Measurements from ENCODE around the gene C12orf43.

Gene C12orf43

GRCh38 chr12:120983759-120984158 lies 32.5 kb downstream of the C12orf43 start:
- DNase-seq: no peak
- TF ChIP-seq POLR2A (IDR thresholded peaks at IDR 0.05; ENCODE audit: low read length) (no peak), GATA1 (IDR thresholded peaks at IDR 0.05; ENCODE audit: low read depth, low read length) (no peak)

GRCh38 chr12:120982659-120983058 lies 33.6 kb downstream of the C12orf43 start:
- no peak for DNase-seq
- TF ChIP-seq POLR2A (IDR thresholded peaks at IDR 0.05; ENCODE audit: low read length): no peak
- no peak for TF ChIP-seq GATA1 (IDR thresholded peaks at IDR 0.05; ENCODE audit: low read depth, low read length)

GRCh38 chr12:120981407-120981941 lies 34.8 kb downstream of the C12orf43 start:
- no peak for DNase-seq

GRCh38 chr12:120980800-120981368 lies 35.4 kb downstream of the C12orf43 start:
- TF ChIP-seq POLR2A (IDR thresholded peaks at IDR 0.05; ENCODE audit: low read length) (no peak), GATA1 (IDR thresholded peaks at IDR 0.05; ENCODE audit: low read depth, low read length) (no peak)
- no peak for DNase-seq

More at GRCh38 chr12:120981407-120981941, 34.8 kb downstream of the C12orf43 start:
- TF ChIP-seq GATA1 (IDR thresholded peaks at IDR 0.05; ENCODE audit: low read depth, low read length) (no peak), POLR2A (IDR thresholded peaks at IDR 0.05; ENCODE audit: low read length) (no peak)

- DNase-seq: no peak
- TF ChIP-seq POLR2A (IDR thresholded peaks at IDR 0.05; ENCODE audit: low read length) (no peak), GATA1 (IDR thresholded peaks at IDR 0.05; ENCODE audit: low read depth, low read length) (no peak)
These were observed 36.2 kb downstream of the C12orf43 start for GRCh38 chr12:120979862-120980696.

- no peak for DNase-seq
- no peak for TF ChIP-seq GATA1 (IDR thresholded peaks at IDR 0.05; ENCODE audit: low read depth, low read length)
- no peak for TF ChIP-seq POLR2A (IDR thresholded peaks at IDR 0.05; ENCODE audit: low read length)
These were observed 36.9 kb downstream of the C12orf43 start for GRCh38 chr12:120979220-120979861.

GRCh38 chr12:120978296-120979219 lies 37.7 kb downstream of the C12orf43 start, which contains the start of gene HNF1A:
Gene HNF1A (plus strand): TSS chr12:120978543. CDS start chr12:120978769, 226 bp downstream.
- TF ChIP-seq POLR2A (IDR thresholded peaks at IDR 0.05; ENCODE audit: low read length) (no peak), GATA1 (IDR thresholded peaks at IDR 0.05; ENCODE audit: low read depth, low read length) (no peak)
- no peak for DNase-seq

GRCh38 chr12:120977531-120978295 lies 38.6 kb downstream of the C12orf43 start:
- TF ChIP-seq GATA1 (IDR thresholded peaks at IDR 0.05; ENCODE audit: low read depth, low read length): no peak
- no peak for TF ChIP-seq POLR2A (IDR thresholded peaks at IDR 0.05; ENCODE audit: low read length)
- DNase-seq: no peak

GRCh38 chr12:120972870-120973543 lies 43.3 kb downstream of the C12orf43 start:
- TF ChIP-seq GATA1 (IDR thresholded peaks at IDR 0.05; ENCODE audit: low read depth, low read length) (no peak), POLR2A (IDR thresholded peaks at IDR 0.05; ENCODE audit: low read length) (no peak)
- DNase-seq: no peak

GRCh38 chr12:120971299-120972180 lies 44.7 kb downstream of the C12orf43 start:
- TF ChIP-seq GATA1 (IDR thresholded peaks at IDR 0.05; ENCODE audit: low read depth, low read length) (no peak), POLR2A (IDR thresholded peaks at IDR 0.05; ENCODE audit: low read length) (no peak)
- peak; percentile 71 to 72 for DNase-seq

GRCh38 chr12:120970310-120970709 lies 46.0 kb downstream of the C12orf43 start:
- TF ChIP-seq GATA1 (IDR thresholded peaks at IDR 0.05; ENCODE audit: low read depth, low read length) (no peak), POLR2A (IDR thresholded peaks at IDR 0.05; ENCODE audit: low read length) (no peak)
- DNase-seq: no peak

Measured in erythroblast (primary cell).